ENCODE data around the gene CYTH3. TPM values are rescaled to one million over a fixed set of nuclear protein-coding genes. Genes with fewer than 3 reads are reported as not detected.

Gene CYTH3
- total RNA-seq, 5 donors from 2014 or later (not counting 1 experiment from before 2014, with no cell fraction given) = 5.0 to 16.3 (median 12.5) TPM

DNA sequence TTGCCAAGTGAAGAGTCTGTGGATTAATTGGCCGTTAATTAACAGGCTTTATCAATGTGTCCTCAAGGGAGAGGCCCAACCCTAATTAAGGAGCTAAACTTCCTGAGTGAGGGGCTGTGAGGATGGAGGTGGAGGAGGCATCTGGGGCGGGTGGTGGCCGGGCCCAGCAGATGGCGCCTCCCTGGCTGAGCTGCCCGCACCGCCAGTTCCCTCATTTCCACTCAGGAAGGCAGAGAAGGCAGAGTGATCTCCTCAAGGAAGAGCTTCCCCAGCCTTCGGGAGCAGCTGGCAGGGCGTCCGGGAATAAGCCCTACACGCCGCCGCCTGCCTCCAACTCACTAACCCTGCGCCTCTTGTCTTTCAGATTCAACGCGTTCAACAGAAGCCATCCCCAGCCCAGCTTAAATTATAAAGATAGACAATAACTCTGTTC lies 112.2 kb downstream of the CYTH3 start:
- Histone ChIP-seq H3K27ac (ENCODE audit: low read length) (no peak overlapping the region), H3K4me3 (ENCODE audit: control insufficient read depth in 1 of 2, extremely low read depth in 1 of 2, low read length in 1 of 2) (no peak overlapping the region), H3K9me3 (no peaks in the 10 kb centered on the region), H3K36me3 (ENCODE audit: control insufficient read depth in 2 of 2, extremely low read depth in 1 of 2, insufficient read depth in 1 of 2, low read length in 1 of 2) (peaks cover 21 to 50% of the 10 kb centered on the region in 2 donors), H3K27me3 (replicated peaks in 1 of 2; ENCODE audit: control insufficient read depth in 2 of 2, extremely low read depth in 1 of 2, insufficient read depth in 2 of 2, low read length in 1 of 2) (no peaks in the 10 kb centered on the region), H3K4me1 (ENCODE audit: control insufficient read depth in 1 of 2, extremely low read depth in 1 of 2, insufficient read depth in 2 of 2, low read length in 2 of 2) (peaks cover 0 to 2% of the 10 kb centered on the region in 2 experiments)
- Mint-ChIP-seq H3K4me3 (no peak overlapping the region), H3K27ac (no peak overlapping the region), H3K36me3 (peaks cover 36% of the 10 kb centered on the region), H3K9me3 (no peaks in the 10 kb centered on the region), H3K27me3 (no peaks in the 10 kb centered on the region), H3K4me1 (peaks cover 2 to 11% (median 5%) of the 10 kb centered on the region in 3 donors)
- no peak for ATAC-seq (replicated peaks in 1 of 4)
- ChIA-PET CTCF (interaction anchor here in 1 of 2 donors (1.5 kb wide), 1 partner anchor 163 kb away, joined by 5 read pairs; no protein-coding TSS in a partner anchor), POLR2A (no interaction called here)
- DNase-seq = peak in 2 of 35 experiments; percentile 11 to 14
- WGBS (ENCODE audit: insufficient coverage) = 100% methylated on average over 7 of the region's 15 CpGs

DNA sequence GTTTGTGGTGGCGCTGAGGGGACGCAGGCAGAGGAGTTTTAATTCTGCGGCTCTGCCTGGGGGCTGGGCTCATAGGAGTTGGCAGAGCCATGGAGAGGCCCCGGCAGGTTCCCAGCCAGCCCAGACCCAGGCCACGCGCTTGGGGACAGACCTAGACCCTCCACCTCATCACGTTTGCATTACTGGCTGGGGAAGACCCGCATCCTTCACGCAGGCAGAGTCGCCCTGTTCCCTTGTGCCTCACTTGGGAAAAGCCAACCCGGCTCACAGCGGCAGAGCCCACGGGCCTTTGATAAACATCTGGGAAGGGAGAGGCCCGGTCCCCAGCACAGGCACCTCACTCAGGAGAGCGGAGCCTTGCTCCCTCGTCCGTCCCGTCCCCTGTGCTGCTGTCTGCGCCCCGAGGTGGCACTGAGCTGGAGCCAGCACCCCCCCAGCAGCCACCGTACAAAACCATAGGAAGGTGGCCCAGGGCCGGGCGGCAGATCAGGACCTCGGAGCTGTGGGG lies 112.8 kb downstream of the CYTH3 start:
- H3K9me3 ChIP-seq = no peaks in the 10 kb centered on the region
- WGBS (ENCODE audit: insufficient coverage) = 97% methylated on average over 10 of the region's 24 CpGs
- POLR2A ChIA-PET = no interaction called here
- H3K27me3 ChIP-seq (replicated peaks in 1 of 2; ENCODE audit: control insufficient read depth in 2 of 2, extremely low read depth in 1 of 2, insufficient read depth in 2 of 2, low read length in 1 of 2) = no peaks in the 10 kb centered on the region
- CTCF ChIA-PET = interaction anchor here in 1 of 2 donors (1.5 kb wide), 1 partner anchor 164 kb away, joined by 5 read pairs; no protein-coding TSS in a partner anchor
- Mint-ChIP-seq H3K4me3 (no peak overlapping the region), H3K27me3 (no peaks in the 10 kb centered on the region), H3K9me3 (no peaks in the 10 kb centered on the region), H3K4me1 (peaks cover 2 to 11% (median 5%) of the 10 kb centered on the region in 3 donors), H3K36me3 (peaks cover 38% of the 10 kb centered on the region), H3K27ac (no peak overlapping the region)
- no peak overlapping the region for H3K4me3 ChIP-seq (ENCODE audit: control insufficient read depth in 1 of 2, extremely low read depth in 1 of 2, low read length in 1 of 2)
- DNase-seq (no peak), ATAC-seq (replicated peaks in 1 of 4) (peak in 1 of 4 experiments; percentile 12)
- H3K36me3 ChIP-seq (ENCODE audit: control insufficient read depth in 2 of 2, extremely low read depth in 1 of 2, insufficient read depth in 1 of 2, low read length in 1 of 2) = peaks cover 21 to 53% of the 10 kb centered on the region in 2 donors
- H3K4me1 ChIP-seq (ENCODE audit: control insufficient read depth in 1 of 2, extremely low read depth in 1 of 2, insufficient read depth in 2 of 2, low read length in 2 of 2) = peaks cover 0 to 2% of the 10 kb centered on the region in 2 experiments
- no peak overlapping the region for H3K27ac ChIP-seq (ENCODE audit: low read length)

DNA sequence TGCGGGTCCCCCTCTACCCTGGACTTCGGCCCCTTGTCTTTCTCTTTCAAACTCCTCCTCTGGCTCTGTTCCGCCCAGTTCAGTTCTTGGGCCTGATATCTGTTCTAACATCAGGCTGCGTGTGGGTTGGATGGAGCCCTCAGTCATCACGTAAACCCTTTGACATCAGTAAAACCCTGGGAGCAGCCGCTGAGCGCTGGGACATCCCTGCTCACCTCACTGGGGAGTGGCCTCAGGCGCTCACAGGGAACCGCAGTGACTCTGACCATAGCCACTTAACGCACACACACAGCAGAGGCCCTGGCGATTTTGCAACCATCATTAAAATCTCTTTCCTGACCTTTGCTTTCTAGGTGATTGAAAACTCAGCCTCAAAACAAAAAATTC lies 113.3 kb downstream of the CYTH3 start:
- ChIA-PET POLR2A (no interaction called here), CTCF (interaction anchor here in 1 of 2 donors (1.5 kb wide), 1 partner anchor 164 kb away, joined by 5 read pairs; no protein-coding TSS in a partner anchor)
- ATAC-seq (replicated peaks in 1 of 4) (no peak), DNase-seq (no peak)
- WGBS (ENCODE audit: insufficient coverage) = 99% methylated on average over 10 of the region's 11 CpGs
- Mint-ChIP-seq H3K27me3 (no peaks in the 10 kb centered on the region), H3K9me3 (no peaks in the 10 kb centered on the region), H3K4me1 (peaks cover 2 to 11% (median 5%) of the 10 kb centered on the region in 3 donors), H3K4me3 (no peak overlapping the region), H3K27ac (no peak overlapping the region), H3K36me3 (peaks cover 38% of the 10 kb centered on the region)
- H3K9me3 ChIP-seq = no peaks in the 10 kb centered on the region
- H3K36me3 ChIP-seq (ENCODE audit: control insufficient read depth in 2 of 2, extremely low read depth in 1 of 2, insufficient read depth in 1 of 2, low read length in 1 of 2) = peaks cover 21 to 55% of the 10 kb centered on the region in 2 donors
- no peak overlapping the region for H3K4me3 ChIP-seq (ENCODE audit: control insufficient read depth in 1 of 2, extremely low read depth in 1 of 2, low read length in 1 of 2)
- no peaks in the 10 kb centered on the region for H3K27me3 ChIP-seq (replicated peaks in 1 of 2; ENCODE audit: control insufficient read depth in 2 of 2, extremely low read depth in 1 of 2, insufficient read depth in 2 of 2, low read length in 1 of 2)
- H3K4me1 ChIP-seq (ENCODE audit: control insufficient read depth in 1 of 2, extremely low read depth in 1 of 2, insufficient read depth in 2 of 2, low read length in 2 of 2) = peaks cover 0 to 2% of the 10 kb centered on the region in 2 experiments
- H3K27ac ChIP-seq (ENCODE audit: low read length) = no peak overlapping the region

DNA sequence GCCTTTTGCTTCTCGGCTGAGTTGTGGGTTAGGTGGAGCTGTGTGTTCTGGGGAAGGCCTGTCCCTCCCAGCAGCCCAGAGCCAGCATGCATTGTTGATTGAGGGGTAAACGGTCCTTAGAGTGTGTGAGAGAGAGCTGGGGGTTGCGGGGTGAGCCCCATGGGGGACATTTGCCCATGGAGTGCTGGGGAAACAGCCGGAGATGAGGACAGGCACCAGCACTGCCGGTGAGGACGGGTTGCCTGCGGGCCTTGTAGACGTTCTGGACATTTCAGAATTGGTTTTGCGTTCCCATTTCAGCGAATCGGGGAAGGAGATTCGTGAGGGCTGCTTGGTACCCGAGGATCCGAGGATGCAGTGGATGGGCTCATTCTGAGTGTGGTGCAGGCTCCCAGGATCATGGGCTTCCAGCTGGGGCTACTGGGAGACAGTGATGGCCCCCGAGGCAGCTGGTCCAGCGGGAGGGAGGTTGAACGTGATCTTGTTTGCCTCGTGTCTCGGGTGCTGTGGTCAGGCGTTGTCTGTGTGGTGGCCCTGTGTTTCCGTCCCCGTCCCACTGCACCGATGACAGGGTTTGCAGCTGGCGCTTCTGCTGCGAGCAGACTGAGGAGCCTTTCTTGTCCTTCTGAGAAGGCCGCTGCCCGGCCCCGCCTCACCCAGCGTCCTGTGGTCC lies 113.9 kb downstream of the CYTH3 start:
- no peaks in the 10 kb centered on the region for H3K9me3 ChIP-seq
- no peak overlapping the region for H3K27ac ChIP-seq (ENCODE audit: low read length)
- ATAC-seq (replicated peaks in 1 of 4) = no peak
- no peaks in the 10 kb centered on the region for H3K9me3 Mint-ChIP-seq
- no peak overlapping the region for H3K27ac Mint-ChIP-seq
- 92% methylated on average over 28 of the region's 29 CpGs for WGBS (ENCODE audit: insufficient coverage)
- no peak for DNase-seq
- POLR2A ChIA-PET = no interaction called here
- peaks cover 21 to 56% of the 10 kb centered on the region in 2 donors for H3K36me3 ChIP-seq (ENCODE audit: control insufficient read depth in 2 of 2, extremely low read depth in 1 of 2, insufficient read depth in 1 of 2, low read length in 1 of 2)
- peaks cover 38% of the 10 kb centered on the region for H3K36me3 Mint-ChIP-seq
- peaks cover 2 to 11% (median 5%) of the 10 kb centered on the region in 3 donors for H3K4me1 Mint-ChIP-seq
- peaks cover 0 to 2% of the 10 kb centered on the region in 2 experiments for H3K4me1 ChIP-seq (ENCODE audit: control insufficient read depth in 1 of 2, extremely low read depth in 1 of 2, insufficient read depth in 2 of 2, low read length in 2 of 2)
- H3K4me3 ChIP-seq (ENCODE audit: control insufficient read depth in 1 of 2, extremely low read depth in 1 of 2, low read length in 1 of 2) = no peak overlapping the region
- H3K4me3 Mint-ChIP-seq = no peak overlapping the region
- CTCF ChIA-PET = interaction anchor here in 1 of 2 donors (0.6 kb wide), 1 partner anchor 202 kb away, joined by 6 read pairs; no protein-coding TSS in a partner anchor
- no peaks in the 10 kb centered on the region for H3K27me3 Mint-ChIP-seq
- H3K27me3 ChIP-seq (replicated peaks in 1 of 2; ENCODE audit: control insufficient read depth in 2 of 2, extremely low read depth in 1 of 2, insufficient read depth in 2 of 2, low read length in 1 of 2) = no peaks in the 10 kb centered on the region

DNA sequence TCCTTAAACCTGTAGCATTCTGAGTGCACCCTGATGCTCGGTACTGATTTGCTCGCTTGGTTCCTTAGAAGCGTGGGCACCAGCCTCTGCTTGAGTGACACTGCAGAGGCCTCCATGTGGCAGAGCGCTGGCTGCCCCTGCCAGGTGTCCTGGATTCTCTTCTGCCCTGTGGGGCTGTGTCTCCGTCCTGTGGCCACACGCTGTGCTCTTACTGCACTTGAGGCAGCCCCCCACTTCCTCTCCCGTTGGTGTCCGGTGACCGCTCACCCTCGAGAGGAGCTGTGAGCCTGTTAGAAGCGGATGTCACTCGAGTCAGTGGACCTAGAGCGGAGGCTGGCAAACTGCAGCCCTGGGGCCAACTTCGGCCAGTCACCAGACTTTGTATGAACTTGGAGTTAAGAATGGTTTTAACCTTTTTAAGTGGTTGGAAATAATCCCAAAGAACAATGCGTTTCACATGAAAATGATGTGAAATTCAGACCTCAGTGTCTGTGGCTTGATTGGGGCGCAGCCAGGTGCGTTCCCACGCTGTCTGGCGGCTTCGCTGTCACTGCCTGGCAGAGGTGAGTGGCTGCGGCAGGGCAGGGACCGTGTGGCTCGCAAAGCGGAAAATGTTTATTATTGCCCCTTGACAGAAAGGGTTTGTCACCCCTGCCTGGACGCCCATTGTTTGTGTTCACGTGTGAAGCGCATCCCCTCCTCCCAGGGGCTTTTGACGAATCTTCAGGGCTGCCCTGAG lies 114.6 kb downstream of the CYTH3 start:
- peaks cover 0 to 2% of the 10 kb centered on the region in 2 experiments for H3K4me1 ChIP-seq (ENCODE audit: control insufficient read depth in 1 of 2, extremely low read depth in 1 of 2, insufficient read depth in 2 of 2, low read length in 2 of 2)
- no peaks in the 10 kb centered on the region for H3K9me3 ChIP-seq
- CTCF ChIA-PET = no interaction called here
- Mint-ChIP-seq H3K9me3 (no peaks in the 10 kb centered on the region), H3K27me3 (no peaks in the 10 kb centered on the region), H3K4me3 (no peak overlapping the region), H3K4me1 (peaks cover 2 to 8% (median 5%) of the 10 kb centered on the region in 3 donors), H3K27ac (no peak overlapping the region), H3K36me3 (peaks cover 41% of the 10 kb centered on the region)
- no peak overlapping the region for H3K4me3 ChIP-seq (ENCODE audit: control insufficient read depth in 1 of 2, extremely low read depth in 1 of 2, low read length in 1 of 2)
- POLR2A ChIA-PET = no interaction called here
- 97% methylated on average over 23 of the region's 28 CpGs for WGBS (ENCODE audit: insufficient coverage)
- peaks cover 21 to 59% of the 10 kb centered on the region in 2 donors for H3K36me3 ChIP-seq (ENCODE audit: control insufficient read depth in 2 of 2, extremely low read depth in 1 of 2, insufficient read depth in 1 of 2, low read length in 1 of 2)
- DNase-seq (no peak), ATAC-seq (replicated peaks in 1 of 4) (no peak)
- no peak overlapping the region for H3K27ac ChIP-seq (ENCODE audit: low read length)
- H3K27me3 ChIP-seq (replicated peaks in 1 of 2; ENCODE audit: control insufficient read depth in 2 of 2, extremely low read depth in 1 of 2, insufficient read depth in 2 of 2, low read length in 1 of 2) = no peaks in the 10 kb centered on the region

DNA sequence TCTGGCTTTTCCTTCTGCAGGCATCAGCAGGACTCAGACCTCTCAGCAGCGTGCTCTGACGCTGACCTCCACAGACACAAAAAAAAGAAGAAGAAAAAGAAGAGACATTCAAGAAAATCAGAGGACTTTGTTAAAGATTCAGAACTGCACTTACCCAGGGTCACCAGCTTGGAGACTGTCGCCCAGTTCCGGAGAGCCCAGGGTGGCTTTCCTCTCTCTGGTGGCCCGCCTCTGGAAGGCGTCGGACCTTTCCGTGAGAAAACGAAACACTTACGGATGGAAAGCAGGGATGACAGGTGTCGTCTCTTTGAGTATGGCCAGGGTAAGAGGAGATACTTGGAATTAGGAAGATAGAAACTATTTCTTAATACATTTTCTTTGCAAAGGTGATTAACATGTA lies 115.7 kb downstream of the CYTH3 start:
- ATAC-seq (replicated peaks in 1 of 4) = no peak
- CTCF ChIA-PET = no interaction called here
- H3K36me3 Mint-ChIP-seq = peaks cover 49% of the 10 kb centered on the region
- no peaks in the 10 kb centered on the region for H3K4me1 ChIP-seq (ENCODE audit: control insufficient read depth in 1 of 2, extremely low read depth in 1 of 2, insufficient read depth in 2 of 2, low read length in 2 of 2)
- H3K27me3 Mint-ChIP-seq = no peaks in the 10 kb centered on the region
- no peaks in the 10 kb centered on the region for H3K9me3 ChIP-seq
- H3K27me3 ChIP-seq (replicated peaks in 1 of 2; ENCODE audit: control insufficient read depth in 2 of 2, extremely low read depth in 1 of 2, insufficient read depth in 2 of 2, low read length in 1 of 2) = no peaks in the 10 kb centered on the region
- DNase-seq = no peak
- H3K4me1 Mint-ChIP-seq = peaks cover 2 to 5% (median 5%) of the 10 kb centered on the region in 3 donors
- H3K4me3 Mint-ChIP-seq = no peak overlapping the region
- peaks cover 29 to 69% of the 10 kb centered on the region in 2 donors for H3K36me3 ChIP-seq (ENCODE audit: control insufficient read depth in 2 of 2, extremely low read depth in 1 of 2, insufficient read depth in 1 of 2, low read length in 1 of 2)
- WGBS (ENCODE audit: insufficient coverage) = 95% methylated on average over 5 of the region's 11 CpGs
- H3K4me3 ChIP-seq (ENCODE audit: control insufficient read depth in 1 of 2, extremely low read depth in 1 of 2, low read length in 1 of 2) = no peak overlapping the region
- H3K27ac ChIP-seq (ENCODE audit: low read length) = no peak overlapping the region
- POLR2A ChIA-PET = no interaction called here
- no peak overlapping the region for H3K27ac Mint-ChIP-seq
- H3K9me3 Mint-ChIP-seq = no peaks in the 10 kb centered on the region
